ENCODE measurements around the gene ROR1.

GRCh38 chr1:64197076-64197475, 423.3 kb downstream of the ROR1 start:
- no peak for TF ChIP-seq POLR2A (IDR thresholded peaks at IDR 0.05; ENCODE audit: low read length)
- no peak for TF ChIP-seq GATA1 (IDR thresholded peaks at IDR 0.05; ENCODE audit: low read depth, low read length)
